ENCODE data around the gene CGRRF1.
A peak's percentile ranks its signal among the peaks of the same experiment; 100 is the strongest.

CGRRF1 gene

GRCh38 chr14:54488646-54489317 is 20.9 kb upstream of the CGRRF1 start, which contains the start of gene GMFB:
GMFB (minus strand) TSS chr14:54488980; CDS start chr14:54488927, 53 bp downstream.
- peak; percentile 12; the same call in 1 of the 2 replicates for TF ChIP-seq CTCF (IDR thresholded peaks at IDR 0.05; ENCODE audit: low read length)
- TF ChIP-seq EZH2 (IDR thresholded peaks at IDR 0.05; ENCODE audit: borderline replicate concordance, low read length) = no peak
- Histone ChIP-seq H3K79me2 (ENCODE audit: insufficient read depth, low read length) (peaks cover 43% of the 10 kb centered on the region), H3K9ac (ENCODE audit: low read length) (peak within 1 kb of the TSS; percentile 96), H3K27me3 (ENCODE audit: insufficient read depth, low read length) (no peaks in the 10 kb centered on the region), H3K9me2 (ENCODE audit: low read depth, low read length) (no peaks in the 10 kb centered on the region), H3K9me3 (ENCODE audit: low read length) (no peaks in the 10 kb centered on the region), H3K4me1 (ENCODE audit: insufficient read depth, low read length, severe bottlenecking) (peaks cover 38% of the 10 kb centered on the region), H3K27ac (ENCODE audit: low read depth, low read length, poor library complexity, severe bottlenecking) (peak within 1 kb of the TSS; percentile 19), H3K36me3 (ENCODE audit: insufficient read depth, low read length) (no peaks in the 10 kb centered on the region), H3F3A (ENCODE audit: insufficient read depth, low read length) (no peaks in the 10 kb centered on the region), H2AFZ (ENCODE audit: low read length) (peak within 1 kb of the TSS; percentile 88), H4K20me1 (ENCODE audit: insufficient read depth, low read length) (no peaks in the 10 kb centered on the region), H3K4me3 (ENCODE audit: low read depth, low read length, poor library complexity, severe bottlenecking) (peak within 1 kb of the TSS; percentile 95), H3K4me2 (ENCODE audit: low read length) (peak within 1 kb of the TSS; percentile 86)

- H3K4me1 ChIP-seq (ENCODE audit: insufficient read depth, low read length, severe bottlenecking) = peaks cover 34% of the 10 kb centered on the region
- H3F3A ChIP-seq (ENCODE audit: insufficient read depth, low read length) = no peaks in the 10 kb centered on the region
- H3K9me2 ChIP-seq (ENCODE audit: low read depth, low read length) = no peaks in the 10 kb centered on the region
- H3K9ac ChIP-seq (ENCODE audit: low read length) = peak overlapping the region; percentile 96
- H3K4me2 ChIP-seq (ENCODE audit: low read length) = peak overlapping the region; percentile 86
- peaks cover 37% of the 10 kb centered on the region for H3K79me2 ChIP-seq (ENCODE audit: insufficient read depth, low read length)
- peak overlapping the region; percentile 15 for H3K27ac ChIP-seq (ENCODE audit: low read depth, low read length, poor library complexity, severe bottlenecking)
- H3K9me3 ChIP-seq (ENCODE audit: low read length) = no peaks in the 10 kb centered on the region
- no peaks in the 10 kb centered on the region for H3K36me3 ChIP-seq (ENCODE audit: insufficient read depth, low read length)
- TF ChIP-seq CTCF (IDR thresholded peaks at IDR 0.05; ENCODE audit: low read length) (no peak), EZH2 (IDR thresholded peaks at IDR 0.05; ENCODE audit: borderline replicate concordance, low read length) (no peak)
- no peaks in the 10 kb centered on the region for H3K27me3 ChIP-seq (ENCODE audit: insufficient read depth, low read length)
- peak overlapping the region; percentile 88 for H2AFZ ChIP-seq (ENCODE audit: low read length)
- peak overlapping the region; percentile 95 for H3K4me3 ChIP-seq (ENCODE audit: low read depth, low read length, poor library complexity, severe bottlenecking)
- H4K20me1 ChIP-seq (ENCODE audit: insufficient read depth, low read length) = no peaks in the 10 kb centered on the region
Measured at GRCh38 chr14:54489318-54489683, 20.4 kb upstream of the CGRRF1 start.

GRCh38 chr14:54489731-54490444 is 19.8 kb upstream of the CGRRF1 start:
- Histone ChIP-seq H3K9ac (ENCODE audit: low read length) (peak overlapping the region; percentile 96; the same call in 1 of the 2 replicates), H3K27ac (ENCODE audit: low read depth, low read length, poor library complexity, severe bottlenecking) (no peak overlapping the region), H3F3A (ENCODE audit: insufficient read depth, low read length) (no peaks in the 10 kb centered on the region), H3K27me3 (ENCODE audit: insufficient read depth, low read length) (no peaks in the 10 kb centered on the region), H3K79me2 (ENCODE audit: insufficient read depth, low read length) (peaks cover 32% of the 10 kb centered on the region), H4K20me1 (ENCODE audit: insufficient read depth, low read length) (no peaks in the 10 kb centered on the region), H3K4me2 (ENCODE audit: low read length) (peak overlapping the region; percentile 86; the same call in 1 of the 2 replicates), H3K4me1 (ENCODE audit: insufficient read depth, low read length, severe bottlenecking) (peaks cover 28% of the 10 kb centered on the region), H3K9me2 (ENCODE audit: low read depth, low read length) (no peaks in the 10 kb centered on the region), H3K4me3 (ENCODE audit: low read depth, low read length, poor library complexity, severe bottlenecking) (peak overlapping the region; percentile 95), H3K36me3 (ENCODE audit: insufficient read depth, low read length) (no peaks in the 10 kb centered on the region), H3K9me3 (ENCODE audit: low read length) (no peaks in the 10 kb centered on the region), H2AFZ (ENCODE audit: low read length) (no peak overlapping the region)
- TF ChIP-seq EZH2 (IDR thresholded peaks at IDR 0.05; ENCODE audit: borderline replicate concordance, low read length) = no peak
- no peak for TF ChIP-seq CTCF (IDR thresholded peaks at IDR 0.05; ENCODE audit: low read length)

Measured in OCI-LY1 (cell line).